Thyroid gland (tissue), 4 donors: ENCODE data around the gene ZSCAN32. TPM values are rescaled to one million over a fixed set of nuclear protein-coding genes. Genes with fewer than 3 reads are reported as not detected.

ENCODE experiments used
- DNase-seq, 2 donors: peaks; one replicate each; pipeline ENCODE4 v3.0.0-alpha.2; 2019
- H3K27ac ChIP-seq, 3 donors: fragments of 200-600 bp; sonication (generic); 1 replicate in 2 of 3; 2 replicates in 1 of 3; pipeline ENCODE4 v1.5.1; 2016 to 2019; ENCODE audit warnings: mild to moderate bottlenecking in 1 of 3, moderate library complexity in 1 of 3
- H3K27me3 ChIP-seq: fragments of 200-600 bp; sonication (generic); one replicate; pipeline ENCODE4 v1.5.1; 2019
- H3K36me3 ChIP-seq, 2 donors: fragments of 200-600 bp; sonication (generic); one replicate each; pipeline ENCODE4 v1.5.1; 2016 to 2019
- H3K4me1 ChIP-seq, 2 donors: fragments of 200-600 bp; sonication (generic); one replicate each; pipeline ENCODE4 v1.5.1; 2017 to 2019
- H3K4me3 ChIP-seq, 3 donors: fragments of 200-600 bp; sonication (generic); replicated peaks in 1 of 3; 1 replicate in 2 of 3; 2 replicates in 1 of 3; pipeline ENCODE4 v1.5.1; 2016; ENCODE audit warnings: mild to moderate bottlenecking in 1 of 3
- H3K9me3 ChIP-seq: fragments of 200-600 bp; sonication (generic); one replicate; pipeline ENCODE4 v1.5.1; 2017
- CTCF ChIP-seq, 6 experiments: fragments of 200-600 bp in 3 of 6; fragments of 450-650 bp in 3 of 6; sonication (generic) in 3 of 6; IDR thresholded peaks; one replicate each; pipeline ENCODE4 v1.5.1; 2016 to 2019; ENCODE audit warnings: antibody characterized with exemption in 6 of 6, mild to moderate bottlenecking in 2 of 6, inconsistent platforms in 1 of 6, moderate library complexity in 1 of 6
- POLR2A ChIP-seq, 2 donors: fragments of 450-650 bp; IDR thresholded peaks; one replicate each; pipeline ENCODE4 v1.6.1; 2017; ENCODE audit warnings: antibody characterized with exemption in 2 of 2, mild to moderate bottlenecking in 2 of 2, moderate library complexity in 1 of 2
- WGBS, 2 donors: methylation state at CpG; one replicate each; pipeline ENCODE4 v1.1.5; 2017; 5-methylcytosine and 5-hydroxymethylcytosine counted together
- intact Hi-C: fragments of 100-400 bp; cut with DNase I; formaldehyde crosslinking; loops from one replicate; pipeline ENCODE4 v1.15.1; 2023
- total RNA-seq, 4 donors: library from RNA; depleted of rRNA; stranded (reverse); fragments of >200 nt; gene quantifications; one replicate each; pipeline ENCODE4 v1.2.3, GENCODE V29; 2016

Gene ZSCAN32
- 10 to 100 TPM; 12.0 to 20.2 (median 15.4) TPM for total RNA-seq

GRCh38 chr16:3400779-3401688 lies at the start of gene ZSCAN32, which contains the start of gene ZNF174:
ZSCAN32 (minus strand) TSS chr16:3401004; CDS start chr16:3397557, 3,447 bp downstream.
ZNF174 (plus strand) TSS chr16:3401215; CDS start chr16:3402005, 790 bp downstream.
- Histone ChIP-seq H3K4me3 (peak within 1 kb of the TSS; percentile 68 to 78 (median 70)), H3K27me3 (no peaks in the 10 kb centered on the region), H3K4me1 (peaks cover 12 to 18% of the 10 kb centered on the region in 2 donors), H3K9me3 (no peaks in the 10 kb centered on the region), H3K27ac (peak within 1 kb of the TSS in 2 of 3 donors; percentile 73 to 76), H3K36me3 (peaks cover 25 to 35% of the 10 kb centered on the region in 2 donors)
- no peak for TF ChIP-seq CTCF (IDR thresholded peaks at IDR 0.05)
- peak in 1 of 2 donors; percentile 72 for TF ChIP-seq POLR2A (IDR thresholded peaks at IDR 0.05)
- DNase-seq: peak; percentile 99
- WGBS, 2 donors: 0 to 1% methylated on average over 28 to 38 of the region's 95 CpGs
- intact Hi-C loops: no loop called here

GRCh38 chr16:3444032-3444388 lies 43.2 kb upstream of the ZSCAN32 start:
- H3K4me1 ChIP-seq: peaks cover 6 to 7% of the 10 kb centered on the region in 2 donors
- no peaks in the 10 kb centered on the region for H3K36me3 ChIP-seq
- intact Hi-C loops: no loop called here
- no peaks in the 10 kb centered on the region for H3K27me3 ChIP-seq
- 43 to 60% methylated on average over 10 of the region's 10 CpGs for WGBS, 2 donors
- H3K9me3 ChIP-seq: no peaks in the 10 kb centered on the region
- H3K27ac ChIP-seq: no peak overlapping the region
- TF ChIP-seq POLR2A (IDR thresholded peaks at IDR 0.05): no peak
- no peak for TF ChIP-seq CTCF (IDR thresholded peaks at IDR 0.05)
- no peak for DNase-seq
- H3K4me3 ChIP-seq: peak overlapping the region; percentile 3 to 51 (median 6)

GRCh38 chr16:3443108-3444031 lies 42.6 kb upstream of the ZSCAN32 start, which contains the start of the genes NAA60 and ZNF597:
NAA60 (plus strand) TSS chr16:3443680; CDS start chr16:3476228, 32,548 bp downstream.
ZNF597 (minus strand) TSS chr16:3443504; CDS start chr16:3443153, 351 bp downstream.
- Histone ChIP-seq H3K36me3 (no peaks in the 10 kb centered on the region), H3K27me3 (no peaks in the 10 kb centered on the region), H3K4me3 (peak within 1 kb of the TSS; percentile 6 to 51 (median 12)), H3K4me1 (peaks cover 6 to 7% of the 10 kb centered on the region in 2 donors), H3K9me3 (no peaks in the 10 kb centered on the region), H3K27ac (peak within 1 kb of the TSS in 1 of 3 donors; percentile 61)
- peak; percentile 83 to 84 for DNase-seq
- TF ChIP-seq POLR2A (IDR thresholded peaks at IDR 0.05) (peak in 1 of 2 donors; percentile 48), CTCF (IDR thresholded peaks at IDR 0.05) (no peak)
- 56 to 57% methylated on average over 56 to 61 of the region's 61 CpGs for WGBS, 2 donors
- intact Hi-C loops: no loop called here

- H3K27ac ChIP-seq: no peak overlapping the region
- no peak for DNase-seq
- TF ChIP-seq POLR2A (IDR thresholded peaks at IDR 0.05) (no peak), CTCF (IDR thresholded peaks at IDR 0.05) (no peak)
- H3K36me3 ChIP-seq: peaks cover 0 to 6% of the 10 kb centered on the region in 2 donors
- no peak overlapping the region for H3K4me3 ChIP-seq
- H3K27me3 ChIP-seq: no peaks in the 10 kb centered on the region
- peaks cover 3% of the 10 kb centered on the region in 2 donors for H3K4me1 ChIP-seq
- H3K9me3 ChIP-seq: no peaks in the 10 kb centered on the region
- WGBS, 2 donors: 88% methylated on average over 4 of the region's 4 CpGs
- intact Hi-C loops: no loop called here
These were observed 38.8 kb upstream of the ZSCAN32 start for GRCh38 chr16:3439637-3440036.
